GM19043 (cell line): Measurements from ENCODE around the gene SLBP.

Experiments
- ATAC-seq: cut with Tn5 transposase; IDR thresholded peaks from one replicate; pipeline ENCODE4 v1.9.1; 2021; ENCODE audit warnings: low read depth; ENCODE audit not compliant: unreplicated experiment

Gene SLBP

GRCh38 chr4:1728061-1728980 lies 16.2 kb upstream of the SLBP start:
- ATAC-seq, result no peak

GRCh38 chr4:1727117-1728031 lies 15.3 kb upstream of the SLBP start:
- no peak for ATAC-seq

- no peak for ATAC-seq
These were observed 14.2 kb upstream of the SLBP start for GRCh38 chr4:1726146-1726934.

- no peak for ATAC-seq
These were observed 13.4 kb upstream of the SLBP start for GRCh38 chr4:1725521-1725920.

- ATAC-seq, result no peak
These were observed 11.1 kb upstream of the SLBP start for GRCh38 chr4:1723131-1723801.

- no peak for ATAC-seq
These were observed 10.5 kb upstream of the SLBP start for GRCh38 chr4:1722551-1723118.

- ATAC-seq, result no peak
These were observed 9.8 kb upstream of the SLBP start for GRCh38 chr4:1721666-1722550.

GRCh38 chr4:1721003-1721665 lies 9.0 kb upstream of the SLBP start, which contains the start of the genes TACC3 and TMEM129:
Gene TACC3, plus strand, starts transcription at chr4:1721521. Its CDS starts 1,901 bp downstream, at chr4:1723422.
Gene TMEM129, minus strand, starts transcription at chr4:1721323. Its CDS starts 486 bp downstream, at chr4:1720837.
- peak; percentile 75 for ATAC-seq

GRCh38 chr4:1720163-1720983 lies 8.3 kb upstream of the SLBP start:
- ATAC-seq, result peak; percentile 8

- no peak for ATAC-seq
These were observed 6.2 kb upstream of the SLBP start for GRCh38 chr4:1718095-1718850.

GRCh38 chr4:1717129-1718094 lies 5.3 kb upstream of the SLBP start:
- no peak for ATAC-seq

- no peak for ATAC-seq
These were observed 4.2 kb upstream of the SLBP start for GRCh38 chr4:1716065-1716945.

- ATAC-seq, result no peak
These were observed 3.1 kb upstream of the SLBP start for GRCh38 chr4:1715002-1715758.
